HG03175 (cell line): ENCODE data around the gene MYBPH.

Source experiments
- ATAC-seq: cut with Tn5 transposase; IDR thresholded peaks from one replicate; pipeline ENCODE4 v1.9.1; 2021; ENCODE audit warnings: mild to moderate bottlenecking, moderate library complexity; ENCODE audit not compliant: unreplicated experiment

The MYBPH gene

DNA sequence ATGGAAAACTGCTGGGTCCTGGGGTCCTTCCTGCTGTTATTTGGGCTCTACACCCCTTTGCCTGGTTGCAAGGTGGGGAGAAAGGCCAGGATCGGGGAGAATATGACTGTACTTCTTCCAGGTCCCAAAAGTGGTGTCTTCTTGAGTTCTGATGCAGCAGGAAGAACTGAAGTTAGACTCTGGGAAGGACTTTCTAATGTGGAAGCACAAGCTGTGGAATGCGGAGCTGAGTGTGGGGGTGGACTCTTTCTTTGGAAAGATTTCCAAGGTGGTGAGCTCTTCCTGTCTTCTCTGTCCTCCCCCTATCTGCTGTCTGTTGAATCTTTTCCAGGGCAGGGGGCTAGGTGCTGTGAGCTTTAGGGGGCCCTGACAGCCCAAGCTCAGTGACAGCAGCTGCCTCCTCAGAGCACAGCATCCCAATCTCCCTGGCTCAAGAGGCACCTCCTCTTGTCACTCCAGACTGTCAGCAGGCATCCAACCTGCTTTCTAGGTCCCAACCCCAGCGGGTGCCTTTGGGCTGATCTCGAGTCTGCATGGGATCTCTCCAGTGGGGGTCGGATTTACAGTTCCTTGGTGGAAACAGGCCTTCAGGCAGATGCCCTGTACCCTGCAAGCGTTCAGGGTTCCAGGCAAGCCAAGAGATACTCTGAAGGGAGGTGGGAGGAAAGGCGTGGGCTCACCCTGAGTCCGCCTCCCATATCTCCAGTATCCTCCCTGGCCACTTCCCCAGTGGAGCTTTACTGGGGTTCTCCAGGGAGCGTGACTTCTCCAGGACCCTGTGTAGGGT, 24.9 kb downstream of the MYBPH start:
- no peak for ATAC-seq

DNA sequence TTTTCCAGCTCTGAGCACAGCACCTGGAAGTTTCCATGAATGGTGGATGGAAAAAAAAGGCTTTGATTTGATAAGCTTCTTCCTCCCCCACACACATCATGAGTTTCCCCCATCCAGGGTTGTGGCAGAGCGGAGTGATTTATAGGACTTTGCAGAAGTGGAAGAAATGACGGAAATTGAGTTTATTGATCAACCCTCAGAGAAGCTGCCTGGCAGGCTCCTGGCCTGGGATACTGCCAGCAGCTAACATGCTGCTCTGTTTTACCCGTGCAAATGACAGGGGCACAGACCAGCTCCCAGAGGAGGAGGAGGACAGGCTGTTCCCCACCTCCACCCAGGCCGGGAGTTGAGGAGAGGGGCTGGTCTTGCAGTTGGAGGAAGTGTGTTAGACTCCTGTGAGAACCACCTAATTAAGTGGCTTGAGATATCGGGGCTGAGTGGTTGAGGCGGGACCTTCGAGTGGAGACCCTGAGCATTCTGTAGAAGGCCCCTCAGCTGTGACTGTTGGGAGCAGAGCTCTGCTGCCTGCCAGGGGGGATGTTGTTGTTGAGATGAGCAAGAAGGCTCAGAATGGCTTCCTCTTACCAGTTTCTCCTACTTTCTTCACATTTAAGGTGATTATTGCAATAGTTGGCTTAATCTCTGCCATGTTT, 26.3 kb downstream of the MYBPH start:
- ATAC-seq = no peak

- ATAC-seq = no peak
Measured at GRCh38 chr1:203148579-203148978, 27.0 kb downstream of the MYBPH start.

- ATAC-seq = no peak
Measured at GRCh38 chr1:203148127-203148526, 27.5 kb downstream of the MYBPH start.

GRCh38 chr1:203147376-203147775, 28.2 kb downstream of the MYBPH start:
- ATAC-seq = no peak

GRCh38 chr1:203146537-203146936, 29.1 kb downstream of the MYBPH start:
- ATAC-seq = no peak

- no peak for ATAC-seq
Measured at GRCh38 chr1:203146042-203146369, 29.6 kb downstream of the MYBPH start.

DNA sequence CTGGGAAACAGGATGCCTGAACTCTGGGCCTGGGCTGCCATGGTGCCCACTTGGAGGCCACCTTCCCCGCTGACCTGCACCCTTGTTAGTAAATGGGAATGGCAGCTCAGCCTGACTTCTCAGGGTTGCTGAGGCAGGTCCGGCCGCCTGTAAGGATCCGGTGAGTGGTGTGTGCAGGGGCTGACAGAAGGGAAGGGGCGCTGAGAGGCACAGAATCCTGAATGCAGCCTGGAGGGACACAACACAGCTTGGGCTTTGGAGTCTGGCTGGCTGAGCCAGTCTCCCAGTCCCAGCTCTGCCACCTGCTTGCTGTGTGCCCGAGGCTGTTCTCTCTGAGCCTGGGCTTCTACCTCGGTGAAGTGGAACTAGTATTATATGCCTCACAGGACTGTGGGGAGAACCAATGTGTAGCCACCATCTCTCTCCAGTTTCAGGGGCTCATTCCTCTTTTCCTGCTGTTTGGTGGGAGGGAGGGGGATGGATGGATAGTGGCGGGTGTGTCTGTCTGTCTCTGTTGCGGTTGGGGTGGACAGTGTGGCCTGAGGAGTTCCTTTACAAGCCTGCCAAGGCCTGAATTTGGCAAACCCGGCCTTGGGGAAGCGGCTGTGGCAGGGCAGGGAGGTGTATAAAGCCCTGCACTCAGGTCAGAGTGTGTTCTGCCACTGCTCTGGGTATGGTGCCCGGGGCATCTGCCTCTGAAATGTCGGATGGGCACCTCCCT, 30.1 kb downstream of the MYBPH start:
- no peak for ATAC-seq

DNA sequence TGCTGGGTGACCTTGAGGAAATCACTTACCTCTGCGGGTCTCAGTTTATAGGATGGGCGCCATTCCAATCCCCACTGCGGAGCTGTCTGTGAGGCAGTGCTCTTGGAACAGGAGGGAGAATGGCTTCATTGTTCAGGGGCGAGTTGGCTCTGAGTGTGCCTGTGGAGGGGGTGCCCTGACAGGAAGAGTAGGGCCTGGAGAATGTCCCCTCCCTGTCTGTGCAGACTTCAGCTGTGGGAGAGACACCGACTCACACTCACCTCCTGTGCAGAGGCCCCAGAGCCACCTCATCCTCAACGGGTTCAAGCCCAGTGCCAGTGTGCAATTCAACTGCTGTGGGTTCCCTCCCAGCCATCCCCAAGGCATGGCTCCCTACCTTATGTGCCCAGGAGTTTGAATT, 31.0 kb downstream of the MYBPH start:
- no peak for ATAC-seq

DNA sequence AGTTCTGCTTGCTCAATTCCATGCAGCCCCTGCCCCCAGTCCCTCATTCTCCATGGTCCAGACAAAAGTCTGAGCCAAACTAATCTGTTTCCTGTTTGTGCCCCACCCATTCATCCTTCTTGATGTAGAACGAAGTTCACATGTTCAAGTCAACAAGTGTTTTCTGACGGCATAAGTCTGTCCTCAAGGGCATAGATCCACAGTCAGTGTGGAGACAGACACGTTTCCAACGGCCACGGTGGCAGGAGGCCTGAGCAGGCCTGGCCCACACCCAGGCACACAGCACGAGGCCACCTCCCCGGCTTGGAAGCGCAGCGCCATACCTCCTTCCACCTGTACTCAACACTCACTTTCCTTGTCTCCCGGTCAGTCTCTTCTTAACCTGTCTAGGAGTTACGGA, 32.0 kb downstream of the MYBPH start:
- no peak for ATAC-seq

- ATAC-seq = no peak
Measured at GRCh38 chr1:203142684-203143408, 32.8 kb downstream of the MYBPH start.

DNA sequence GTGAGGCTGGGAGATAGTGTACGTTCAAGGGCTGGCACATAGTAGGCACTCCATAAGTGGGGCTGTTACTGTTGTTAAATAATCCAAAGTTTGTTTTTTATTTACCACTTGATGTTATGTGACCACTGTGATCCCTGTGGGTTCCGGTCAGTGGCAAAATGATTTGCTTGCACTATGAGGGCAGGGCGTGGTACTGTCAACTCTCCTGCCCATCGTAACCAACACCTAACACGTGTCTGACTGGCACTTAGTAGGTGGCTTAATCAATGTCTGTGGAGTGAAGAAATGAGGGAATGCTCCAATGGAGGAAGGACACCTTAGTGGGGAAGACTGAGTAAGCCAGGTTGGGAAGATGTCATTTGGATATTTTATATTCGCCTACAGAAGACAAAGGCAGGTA, 33.5 kb downstream of the MYBPH start:
- ATAC-seq = no peak

DNA sequence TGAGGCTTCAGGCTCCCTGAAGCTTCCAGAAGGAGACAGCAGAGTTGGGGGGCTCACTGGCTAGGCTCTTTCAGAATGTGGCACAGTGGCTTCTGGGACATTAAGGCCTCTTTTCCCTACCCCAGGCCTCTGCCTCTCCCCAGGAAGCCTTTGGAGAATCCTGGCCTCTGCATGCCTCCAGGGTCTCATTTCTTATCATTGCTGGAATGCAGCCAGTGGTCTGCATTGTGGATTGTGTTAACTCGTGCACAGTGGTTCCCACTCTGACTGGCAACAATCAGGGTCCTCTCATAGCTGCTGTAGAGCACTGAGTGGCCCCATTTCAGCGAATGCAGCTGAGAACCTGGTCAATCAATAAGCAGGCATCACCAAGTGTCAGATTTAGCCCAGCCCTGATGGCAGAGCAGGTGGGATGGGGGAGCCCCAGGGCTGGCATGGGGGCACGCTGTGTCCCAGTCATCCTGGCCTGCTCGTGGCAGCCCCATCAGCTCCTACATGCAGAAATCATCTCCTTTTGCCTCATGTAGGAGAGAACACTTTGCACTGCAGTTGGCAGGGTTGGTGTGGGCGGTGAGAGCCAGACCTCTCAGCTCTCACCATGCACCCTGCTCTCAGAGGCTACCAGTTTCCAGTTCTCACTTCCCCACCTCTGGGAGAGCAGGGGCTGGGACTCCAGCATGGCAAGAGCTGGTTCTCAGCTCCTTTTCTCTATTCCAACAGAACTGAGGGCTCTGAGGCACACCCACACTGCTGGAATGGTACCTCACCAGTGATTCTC, 34.7 kb downstream of the MYBPH start:
- no peak for ATAC-seq

GRCh38 chr1:203139976-203140475, 35.6 kb downstream of the MYBPH start:
- ATAC-seq = no peak

GRCh38 chr1:203138066-203138465, 37.6 kb downstream of the MYBPH start:
- ATAC-seq = no peak

DNA sequence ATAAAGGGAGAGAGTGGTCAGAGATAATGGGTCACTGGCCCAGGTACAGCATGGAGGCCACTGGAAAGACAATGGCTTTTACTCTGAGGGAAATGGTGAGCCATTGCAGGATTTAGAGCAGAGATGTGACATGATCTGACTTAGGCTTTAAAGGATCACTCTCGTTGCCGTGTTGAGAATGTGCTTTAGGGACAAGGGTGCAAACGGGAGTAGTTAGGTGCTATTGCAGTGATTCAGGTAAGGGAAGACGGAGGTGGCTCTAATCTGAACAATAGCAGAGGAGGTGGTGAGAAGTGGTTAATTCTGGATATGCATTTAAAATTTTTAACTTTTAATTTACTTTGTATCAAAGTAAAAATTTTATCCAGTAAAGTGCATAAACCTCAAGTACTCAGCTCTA, 38.3 kb downstream of the MYBPH start:
- ATAC-seq = no peak

DNA sequence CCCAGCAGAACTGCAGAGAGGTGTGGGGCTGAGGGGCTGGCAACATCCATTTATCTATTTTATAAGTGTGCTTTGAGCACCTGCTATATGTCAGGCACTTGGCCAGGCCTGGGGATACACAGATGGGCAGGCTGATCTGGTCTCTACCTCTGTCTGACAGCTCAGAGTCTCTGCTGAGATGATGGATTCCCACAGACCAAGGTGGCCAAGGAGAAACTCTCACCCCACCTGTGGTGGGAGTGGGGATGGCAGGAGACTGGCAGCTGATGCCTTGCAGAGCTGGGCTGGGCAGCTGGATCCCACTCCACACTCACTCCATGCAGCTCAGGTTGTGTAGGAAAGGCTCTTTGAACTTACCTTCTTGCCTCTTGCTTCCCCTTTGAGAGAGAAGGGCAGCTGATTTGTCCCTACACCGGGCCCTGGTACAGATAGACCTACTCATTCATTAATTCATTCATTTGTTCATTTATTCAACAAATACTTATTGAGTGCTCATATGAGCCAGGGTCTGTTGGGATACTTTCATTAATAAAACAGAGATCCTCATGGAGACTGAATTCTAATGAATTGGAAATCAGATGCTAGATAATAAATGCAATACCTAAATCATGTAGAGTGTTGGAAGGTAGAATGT, 39.1 kb downstream of the MYBPH start:
- no peak for ATAC-seq

DNA sequence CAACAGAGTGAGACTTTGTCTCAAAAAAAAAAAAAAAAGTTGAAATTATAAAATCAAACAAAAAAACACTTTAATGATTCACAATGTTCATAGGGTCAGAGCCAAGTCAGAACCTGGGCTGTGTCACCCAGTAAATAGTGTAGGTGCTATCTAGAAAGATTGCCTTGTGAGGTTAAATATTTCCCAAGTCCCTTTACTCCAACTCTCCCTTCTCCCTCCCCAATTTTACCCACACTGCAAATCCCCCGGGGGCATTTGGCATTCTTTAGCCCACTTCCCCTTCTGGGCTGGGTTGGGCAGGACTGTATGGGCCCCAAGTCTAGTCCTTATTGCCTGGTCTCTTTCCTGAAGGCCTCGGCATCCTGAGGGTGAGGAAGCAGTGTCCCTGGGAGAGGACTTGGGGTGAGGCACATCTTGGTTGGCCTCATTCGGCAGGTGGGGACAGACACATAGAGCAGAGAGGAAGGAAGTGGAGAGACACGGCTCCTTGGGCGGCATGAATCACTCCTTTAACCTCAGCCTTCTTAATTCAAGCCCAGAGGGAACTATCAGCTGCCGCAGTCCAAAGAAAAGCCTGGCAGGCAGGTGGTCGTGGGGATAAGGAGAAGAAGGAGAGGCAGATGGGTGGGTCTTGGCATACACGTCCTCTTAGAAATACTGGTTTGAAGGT, 39.9 kb downstream of the MYBPH start:
- ATAC-seq = no peak

DNA sequence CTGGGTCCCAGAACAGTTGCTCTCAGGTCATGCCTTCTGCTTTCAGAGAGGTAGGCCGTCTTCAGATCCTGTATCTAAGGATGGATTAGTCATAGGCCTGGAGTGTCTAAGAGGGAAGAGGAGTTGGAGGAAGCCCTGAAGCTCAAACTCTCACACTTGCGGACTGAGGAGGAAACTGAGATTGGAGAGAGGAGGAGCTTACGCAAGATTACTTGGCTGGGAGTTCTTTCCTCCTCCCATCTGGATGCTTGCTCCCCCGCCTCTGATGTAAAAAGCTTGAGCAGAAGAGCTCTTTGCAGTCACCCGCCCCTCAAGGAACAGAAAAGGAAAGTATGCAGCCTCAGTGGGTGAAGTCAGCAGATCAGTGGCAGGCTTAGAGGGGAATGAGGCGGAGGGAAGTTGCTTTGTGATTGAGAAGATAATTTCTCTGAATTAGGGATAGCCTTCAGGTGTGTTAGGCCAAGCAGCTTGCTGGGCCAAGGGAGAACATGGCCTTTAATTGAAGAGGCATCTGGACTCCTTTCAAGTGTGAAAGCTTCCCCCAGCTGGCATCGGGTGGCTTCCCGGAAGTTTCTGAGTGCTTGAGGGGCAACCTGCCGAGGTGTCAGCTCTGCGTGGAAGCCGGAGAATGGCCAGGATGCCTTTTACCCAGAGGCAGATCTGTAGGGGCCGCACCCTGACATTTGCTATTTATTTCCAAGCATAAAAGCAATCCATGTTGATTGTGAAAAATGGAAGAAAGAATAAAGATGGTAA, 41.5 kb downstream of the MYBPH start:
- ATAC-seq = no peak
